ENCODE results near the gene ERI3.

ERI3 gene

DNA sequence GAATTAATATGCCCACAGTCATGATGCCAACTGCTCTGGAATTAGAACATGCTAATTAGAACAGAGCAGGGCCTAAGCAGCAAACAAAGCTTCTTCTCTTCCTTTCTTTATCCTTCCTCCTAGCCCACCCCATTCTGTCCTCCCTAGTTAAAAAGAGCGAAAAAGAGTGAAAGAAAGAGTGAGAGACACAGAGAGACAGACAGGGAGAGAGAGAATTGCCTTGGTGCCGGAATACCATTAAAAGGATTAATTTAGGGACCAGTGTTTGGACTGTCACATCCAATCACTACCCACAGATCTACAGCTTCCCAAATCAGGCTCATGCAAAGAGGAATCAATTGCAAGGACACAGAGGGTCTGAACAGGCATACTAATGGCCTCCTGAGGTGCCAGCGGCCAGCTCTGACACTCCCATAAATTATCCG lies 7.0 kb downstream of the ERI3 start:
- no peak for DNase-seq

DNA sequence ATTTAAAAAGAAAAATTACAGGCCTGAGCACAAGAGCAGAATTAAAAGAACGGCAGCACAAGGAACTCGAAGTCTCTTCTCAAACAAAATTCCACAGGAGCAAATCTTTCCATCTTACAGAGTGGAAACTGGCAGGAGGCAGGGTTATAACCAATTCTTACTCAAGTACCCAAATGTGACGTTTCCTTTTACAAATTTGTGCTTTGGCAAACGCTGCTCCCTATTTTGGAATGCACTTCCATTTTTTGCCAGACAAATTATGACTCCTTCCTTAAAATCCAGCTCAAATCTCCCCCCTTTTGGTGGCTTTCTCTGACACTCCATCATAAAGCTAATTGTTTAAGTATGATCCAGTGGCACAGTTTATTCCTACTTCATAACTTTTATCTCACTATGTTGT lies 7.8 kb downstream of the ERI3 start:
- no peak for DNase-seq

- DNase-seq = no peak
These were observed 8.2 kb downstream of the ERI3 start for GRCh38 chr1:44346878-44347277.

GRCh38 chr1:44346184-44346583 lies 8.9 kb downstream of the ERI3 start:
- no peak for DNase-seq

DNA sequence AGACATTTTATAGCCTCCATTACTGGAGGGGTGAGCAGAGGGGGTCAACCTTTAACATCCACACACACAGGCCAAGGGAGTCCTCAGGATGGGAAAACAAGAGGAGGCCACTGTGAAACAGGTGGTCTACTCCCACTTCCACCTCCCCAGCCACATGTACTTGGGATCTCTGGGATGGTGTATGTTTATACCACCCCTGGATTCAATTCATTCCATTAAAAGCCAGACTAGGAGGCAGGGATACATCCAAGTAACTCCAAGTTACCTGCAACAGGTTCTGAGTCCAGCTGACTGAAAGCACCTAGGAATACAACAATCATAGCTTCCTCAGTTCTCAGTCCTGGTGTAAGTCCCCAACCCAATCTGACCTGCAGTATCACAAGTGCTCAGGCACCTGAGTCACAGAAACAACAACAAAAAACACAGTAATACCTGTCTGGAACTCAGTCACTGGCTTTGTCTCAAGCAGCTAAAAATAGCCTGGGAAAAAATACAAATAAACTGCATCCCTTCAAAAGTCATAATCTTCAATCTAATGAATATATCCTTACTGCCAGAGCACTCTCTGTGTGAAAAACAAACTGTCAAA lies 9.8 kb downstream of the ERI3 start:
- no peak for DNase-seq

DNA sequence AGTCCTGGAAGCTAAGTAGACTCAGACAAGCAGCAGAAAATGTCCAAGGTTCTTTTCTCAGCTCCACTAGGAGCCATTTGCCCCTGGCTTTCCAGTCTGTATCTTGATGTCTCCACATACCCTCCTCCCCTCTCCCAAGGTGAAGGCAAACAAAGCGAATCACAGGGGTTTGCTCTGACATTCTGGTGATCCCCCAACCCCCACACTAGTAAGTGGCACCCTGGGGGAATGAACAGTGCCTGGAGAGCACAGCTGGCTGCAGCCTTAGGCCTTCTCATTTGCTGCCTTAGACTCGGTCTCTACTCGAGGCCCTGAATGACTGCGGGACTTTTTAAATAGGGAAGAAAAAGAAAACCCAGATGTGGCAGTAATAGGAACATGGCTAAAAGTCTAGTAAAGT lies 15.3 kb downstream of the ERI3 start:
- no peak for DNase-seq

DNA sequence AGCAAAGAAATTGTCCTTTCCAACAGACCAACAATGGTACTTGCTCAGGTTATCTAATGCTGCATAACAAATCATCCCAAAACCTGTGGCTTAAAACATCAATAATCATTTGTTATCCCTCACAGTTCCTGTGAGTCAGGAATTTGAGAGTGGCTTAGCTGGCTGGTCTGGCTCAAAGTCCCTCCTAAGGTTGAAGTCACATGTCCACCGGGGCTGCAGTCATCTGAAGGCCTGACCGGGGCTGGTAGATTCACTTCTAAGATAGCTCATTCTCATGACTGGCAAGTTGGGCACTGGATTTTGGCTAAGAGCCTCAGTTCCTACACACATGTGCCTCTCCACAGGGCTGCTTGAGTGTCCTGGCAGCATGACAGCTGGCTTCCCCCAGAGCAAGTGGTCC lies 16.9 kb downstream of the ERI3 start:
- no peak for DNase-seq

- no peak for DNase-seq
These were observed 18.4 kb downstream of the ERI3 start for GRCh38 chr1:44336668-44337067.

GRCh38 chr1:44334968-44335367 lies 20.1 kb downstream of the ERI3 start:
- no peak for DNase-seq

DNA sequence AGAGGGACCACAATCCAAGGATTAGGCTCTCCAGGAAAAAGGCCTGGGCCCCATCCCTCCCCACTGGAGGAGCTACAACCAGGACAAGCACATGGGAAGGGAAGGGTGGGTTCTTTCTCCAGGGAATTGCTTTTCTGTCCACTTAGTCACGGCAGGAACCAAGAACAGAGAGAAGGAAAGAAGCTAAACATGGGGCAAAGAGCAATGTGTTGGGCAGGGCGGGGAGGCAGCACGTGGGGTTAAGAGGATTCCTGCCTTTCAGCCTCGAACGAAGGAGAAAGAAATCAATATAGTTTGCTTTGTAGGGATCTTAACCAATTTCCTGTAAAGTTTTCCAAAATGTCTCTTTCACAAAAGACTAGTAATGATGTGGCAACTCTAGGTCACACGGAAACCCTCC lies 21.7 kb downstream of the ERI3 start:
- no peak for DNase-seq

DNA sequence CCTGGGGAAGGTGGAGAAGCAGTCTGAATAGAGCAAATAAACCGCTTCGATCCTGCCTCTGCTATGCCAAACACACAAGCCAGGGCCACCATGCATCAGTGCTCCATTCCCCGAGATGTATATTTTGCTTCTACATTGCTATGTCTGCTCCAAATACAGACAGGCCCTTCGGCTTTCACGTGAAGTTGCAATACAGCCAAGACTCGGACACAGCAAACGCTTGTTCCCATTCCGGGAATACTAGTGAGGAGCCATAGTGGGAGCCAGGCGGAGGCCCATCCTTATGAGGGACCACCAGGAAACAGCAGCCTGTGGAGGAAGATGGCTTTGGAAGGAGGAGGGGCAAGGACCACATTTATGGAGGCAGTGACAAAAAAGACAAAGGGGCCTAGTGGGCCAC lies 22.6 kb downstream of the ERI3 start:
- no peak for DNase-seq

- no peak for DNase-seq
These were observed 24.1 kb downstream of the ERI3 start for GRCh38 chr1:44330935-44331334.

- no peak for DNase-seq
These were observed 26.2 kb downstream of the ERI3 start for GRCh38 chr1:44328671-44329416.

GRCh38 chr1:44327679-44328491 lies 27.2 kb downstream of the ERI3 start:
- no peak for DNase-seq

- DNase-seq = no peak
These were observed 28.1 kb downstream of the ERI3 start for GRCh38 chr1:44326821-44327465.

DNA sequence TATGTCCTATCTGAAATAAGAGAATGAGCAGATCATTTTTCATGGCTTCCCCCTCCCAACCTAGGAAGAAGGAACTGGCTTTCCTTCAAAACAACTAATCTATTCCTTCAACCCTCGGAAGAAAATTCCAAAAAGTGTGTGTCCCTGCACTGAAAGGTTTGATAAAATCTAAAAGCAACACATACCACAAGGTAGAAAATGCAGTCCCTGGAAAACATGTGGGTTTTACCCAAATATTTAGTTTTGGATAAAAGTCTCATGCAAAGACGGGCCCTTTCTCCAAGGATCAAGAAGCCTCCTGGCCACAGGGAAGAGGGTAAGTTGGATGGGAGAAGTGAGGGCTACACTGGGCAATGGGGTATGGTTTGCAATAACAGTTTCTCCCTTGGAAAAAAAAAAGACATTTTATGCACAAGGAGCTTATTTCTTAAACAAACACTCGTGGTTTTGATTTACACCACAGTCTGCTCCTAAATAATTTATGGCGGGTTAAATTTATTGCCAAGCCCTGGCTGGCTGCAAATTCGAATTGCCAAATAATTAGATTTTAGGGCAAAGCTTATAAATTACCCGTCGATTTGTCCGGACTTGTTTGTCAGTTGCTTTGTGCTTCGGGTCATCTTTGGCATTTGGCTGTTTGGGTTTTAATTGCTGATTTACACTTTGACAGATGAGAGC lies 28.9 kb downstream of the ERI3 start:
- DNase-seq = no peak

- DNase-seq = no peak
These were observed 31.1 kb downstream of the ERI3 start for GRCh38 chr1:44323947-44324346.

DNA sequence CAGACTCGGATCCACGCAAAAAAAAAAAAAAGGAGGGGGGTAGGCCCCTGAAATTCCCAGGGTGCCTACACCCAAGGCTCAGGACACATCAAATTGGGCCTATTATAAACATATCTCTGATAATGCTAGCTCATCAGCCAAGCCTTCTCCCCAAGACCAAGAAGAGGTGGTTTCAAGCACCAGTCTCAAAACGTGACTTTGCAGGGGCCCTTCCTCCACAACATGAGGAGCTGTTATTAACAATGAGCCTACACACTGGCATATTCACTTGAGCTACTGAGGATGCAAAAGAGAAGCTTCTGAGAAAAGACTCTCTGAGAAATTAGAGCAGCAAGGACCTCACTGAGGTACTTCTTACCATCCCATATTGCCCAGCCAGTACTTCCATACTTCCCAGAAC lies 32.7 kb downstream of the ERI3 start:
- DNase-seq = no peak

GRCh38 chr1:44321466-44321865 lies 33.6 kb downstream of the ERI3 start:
- DNase-seq = no peak

GRCh38 chr1:44318097-44319088 lies 36.7 kb downstream of the ERI3 start:
- DNase-seq = peak; percentile 13

GRCh38 chr1:44316231-44316759 lies 38.8 kb downstream of the ERI3 start:
- DNase-seq = no peak

Measured in activated CD4-positive, alpha-beta T cell treated with anti-CD3 and anti-CD28 coated beads for 1 hour (primary cell).